ENCODE results near the gene ATP1B3. TPM values are rescaled to one million over a fixed set of nuclear protein-coding genes. Genes with fewer than 3 reads are reported as not detected.
"Not testable (repeated sequence)": the region's sequence is repeated elsewhere in the genome, so short reads cannot be mapped to it uniquely, and the experiment has no call there.

ATP1B3 gene
- total RNA-seq, 1 experiment from 2014 or later, result 250 TPM

- Histone ChIP-seq H2BK12ac (ENCODE audit: insufficient read length, low read depth, low read length) (no peak overlapping the region), H3T11ph (ENCODE audit: low read length) (no peak overlapping the region), H3K56ac (ENCODE audit: insufficient read length, low read depth, low read length) (no peak overlapping the region), H4K5ac (ENCODE audit: insufficient read length, low read depth, low read length) (no peak overlapping the region), H3K4me1 (ENCODE audit: insufficient read depth, low read length) (no peaks in the 10 kb centered on the region), H3K9ac (ENCODE audit: extremely low read depth, insufficient read length, low read length) (no peak overlapping the region), H3K4me2 (ENCODE audit: insufficient read depth, insufficient read length, low read length) (no peak overlapping the region), H3K14ac (ENCODE audit: insufficient read depth, low read length) (no peak overlapping the region), H2BK15ac (ENCODE audit: low read depth, low read length) (no peak overlapping the region), H4K91ac (ENCODE audit: insufficient read length, low read depth, low read length) (no peak overlapping the region), H3K27me3 (ENCODE audit: insufficient read depth, low read length) (no peaks in the 10 kb centered on the region), H2AK5ac (ENCODE audit: insufficient read length, low read length) (no peak overlapping the region), H2BK20ac (ENCODE audit: low read depth, low read length, poor library complexity, severe bottlenecking) (no peak overlapping the region), H3K79me2 (ENCODE audit: insufficient read depth, low read length) (no peaks in the 10 kb centered on the region), H4K8ac (replicated peaks; ENCODE audit: insufficient read length, low read depth, low read length) (no peak overlapping the region), H2BK5ac (ENCODE audit: insufficient read length, low read length) (no peak overlapping the region), H3K4ac (ENCODE audit: low read depth, low read length) (no peak overlapping the region), H2AFZ (ENCODE audit: low read length) (no peak overlapping the region), H3K9me3 (ENCODE audit: control insufficient read depth, low read depth, low read length) (no peaks in the 10 kb centered on the region), H3K23ac (ENCODE audit: insufficient read length, low read depth, low read length) (no peak overlapping the region), H4K20me1 (ENCODE audit: control insufficient read depth, insufficient read depth, insufficient read length) (no peaks in the 10 kb centered on the region), H3K18ac (ENCODE audit: insufficient read length, low read depth, low read length) (no peak overlapping the region), H2BK120ac (ENCODE audit: low read depth, low read length, poor library complexity, severe bottlenecking) (no peak overlapping the region), H3K27ac (ENCODE audit: insufficient read length, low read depth, low read length) (no peak overlapping the region), H3K79me1 (ENCODE audit: insufficient read depth, low read depth, low read length, poor library complexity, severe bottlenecking) (no peaks in the 10 kb centered on the region), H3K23me2 (ENCODE audit: insufficient read length, low read depth, low read length, poor library complexity, severe bottlenecking) (no peaks in the 10 kb centered on the region)
- WGBS (ENCODE audit: extremely low coverage, insufficient read length, low lambda C conversion rate), result no CpG with 5 or more reads among the region's 2 CpGs
- Mint-ChIP-seq H3K4me3 (no peak overlapping the region), H3K36me3 (ENCODE audit: insufficient read depth in 1 of 3, low read depth in 3 of 3) (peaks cover 48 to 83% (median 78%) of the 10 kb centered on the region in 3 experiments), H3K27me3 (ENCODE audit: low read depth) (no peaks in the 10 kb centered on the region), H3K27ac (no peak overlapping the region), H3K9me3 (no peaks in the 10 kb centered on the region; a peak in 1 of 5 replicates), H3K4me1 (no peaks in the 10 kb centered on the region)
- no peak for DNase-seq
- no peak for TF ChIP-seq CTCF (conservative IDR thresholded peaks at IDR 0.05)
These were observed 44.9 kb downstream of the ATP1B3 start for GRCh38 chr3:141921316-141921715.

- H3K9me3 ChIP-seq (ENCODE audit: control insufficient read depth, low read depth, low read length); H3K4me3 Mint-ChIP-seq; H4K91ac ChIP-seq (ENCODE audit: insufficient read length, low read depth, low read length); H3K79me2 ChIP-seq (ENCODE audit: insufficient read depth, low read length); H3K4ac ChIP-seq (ENCODE audit: low read depth, low read length); H2BK20ac ChIP-seq (ENCODE audit: low read depth, low read length, poor library complexity, severe bottlenecking); H3K4me2 ChIP-seq (ENCODE audit: insufficient read depth, insufficient read length, low read length); H3K23me2 ChIP-seq (ENCODE audit: insufficient read length, low read depth, low read length, poor library complexity, severe bottlenecking); H3T11ph ChIP-seq (ENCODE audit: low read length); H3K23ac ChIP-seq (ENCODE audit: insufficient read length, low read depth, low read length); H4K5ac ChIP-seq (ENCODE audit: insufficient read length, low read depth, low read length); H2AFZ ChIP-seq (ENCODE audit: low read length); H2BK15ac ChIP-seq (ENCODE audit: low read depth, low read length); H3K4me1 ChIP-seq (ENCODE audit: insufficient read depth, low read length); DNase-seq; H3K9me3 Mint-ChIP-seq; H2BK12ac ChIP-seq (ENCODE audit: insufficient read length, low read depth, low read length); H3K79me1 ChIP-seq (ENCODE audit: insufficient read depth, low read depth, low read length, poor library complexity, severe bottlenecking); H2BK120ac ChIP-seq (ENCODE audit: low read depth, low read length, poor library complexity, severe bottlenecking); H2AK5ac ChIP-seq (ENCODE audit: insufficient read length, low read length); H3K9ac ChIP-seq (ENCODE audit: extremely low read depth, insufficient read length, low read length); H3K27ac ChIP-seq (ENCODE audit: insufficient read length, low read depth, low read length); H4K8ac ChIP-seq (replicated peaks; ENCODE audit: insufficient read length, low read depth, low read length); H3K14ac ChIP-seq (ENCODE audit: insufficient read depth, low read length); H3K27me3 ChIP-seq (ENCODE audit: insufficient read depth, low read length); H3K56ac ChIP-seq (ENCODE audit: insufficient read length, low read depth, low read length); H3K18ac ChIP-seq (ENCODE audit: insufficient read length, low read depth, low read length); H3K27me3 Mint-ChIP-seq (ENCODE audit: low read depth); H2BK5ac ChIP-seq (ENCODE audit: insufficient read length, low read length); H4K20me1 ChIP-seq (ENCODE audit: control insufficient read depth, insufficient read depth, insufficient read length): not testable (repeated sequence)
- peaks cover 43 to 64% (median 57%) of the 10 kb centered on the region in 3 experiments for H3K36me3 Mint-ChIP-seq (ENCODE audit: insufficient read depth in 1 of 3, low read depth in 3 of 3)
- no CpG with 5 or more reads among the region's 5 CpGs for WGBS (ENCODE audit: extremely low coverage, insufficient read length, low lambda C conversion rate)
- H3K27ac Mint-ChIP-seq, result peak overlapping the region in 2 of 3 experiments; percentile 32 to 55; a peak in 3 of 7 replicates
- H3K4me1 Mint-ChIP-seq, result peaks cover 7 to 10% of the 10 kb centered on the region in 2 experiments
These were observed 49.2 kb downstream of the ATP1B3 start for GRCh38 chr3:141925677-141926076.

Data from H9 (cell line).